Gastroesophageal sphincter (tissue), 4 donors: ENCODE measurements around the gene ADAMTS17. TPM values are rescaled to one million over a fixed set of nuclear protein-coding genes. Genes with fewer than 3 reads are reported as not detected.

Experiments used
- ATAC-seq: fragments of 150-250 bp; one replicate; pipeline ENCODE4 v1.9.1; 2016; ENCODE audit warnings: mild to moderate bottlenecking, moderate library complexity
- H3K27ac ChIP-seq, 4 donors: fragments of 200-600 bp; sonication (generic) in 3 of 4; 1 replicate in 3 of 4; 2 replicates in 1 of 4; pipeline ENCODE4 v1.5.1; 2016 to 2019
- H3K27me3 ChIP-seq: fragments of 200-600 bp; sonication (generic); one replicate; pipeline ENCODE4 v1.5.1; 2019
- H3K36me3 ChIP-seq, 2 donors: fragments of 200-600 bp; sonication (generic); one replicate each; pipeline ENCODE4 v1.5.1; 2019; ENCODE audit warnings: control low read depth in 1 of 2
- H3K4me1 ChIP-seq, 3 donors: fragments of 200-600 bp; sonication (generic); 1 replicate in 2 of 3; 2 replicates in 1 of 3; pipeline ENCODE4 v1.5.1; 2016 to 2019; ENCODE audit warnings: control low read depth in 2 of 3
- H3K4me3 ChIP-seq, 2 donors: fragments of 200-600 bp; sonication (generic); one replicate each; pipeline ENCODE4 v1.5.1; 2019; ENCODE audit warnings: mild to moderate bottlenecking in 1 of 2, moderate library complexity in 1 of 2
- H3K9me3 ChIP-seq, 3 donors: fragments of 200-600 bp; sonication (generic); one replicate each; pipeline ENCODE4 v1.5.1; 2017 to 2019; ENCODE audit warnings: control low read depth in 2 of 3
- EP300 ChIP-seq: sonication (generic); formaldehyde crosslinking; IDR thresholded peaks from one replicate; pipeline ENCODE4 v1.6.1; 2017; ENCODE audit warnings: antibody characterized with exemption, mild to moderate bottlenecking
- POLR2A ChIP-seq, 2 donors: fragments of 450-650 bp; IDR thresholded peaks; one replicate each; pipeline ENCODE4 v1.6.1; 2017; ENCODE audit warnings: antibody characterized with exemption in 2 of 2, mild to moderate bottlenecking in 2 of 2, moderate library complexity in 1 of 2
- POLR2AphosphoS5 ChIP-seq: sonication (generic); formaldehyde crosslinking; IDR thresholded peaks from one replicate; pipeline ENCODE4 v1.6.1; 2017; ENCODE audit warnings: antibody characterized with exemption
- WGBS, 2 donors: methylation state at CpG; one replicate each; pipeline ENCODE4 v1.1.5; 2018; ENCODE audit warnings: low coverage in 1 of 2; 5-methylcytosine and 5-hydroxymethylcytosine counted together
- total RNA-seq, 4 donors: library from RNA; depleted of rRNA; stranded (reverse); fragments of >200 nt; gene quantifications; one replicate each; pipeline ENCODE4 v1.1.0, GENCODE V29; 2016
- TF ChIP-seq, protein P1 (sequence below), 4 experiments: fragments of 200-600 bp in 2 of 4; fragments of 450-650 bp in 2 of 4; sonication (generic) in 1 of 4; IDR thresholded peaks; one replicate each; pipeline ENCODE4 v1.5.1; 2017 to 2019; ENCODE audit warnings: antibody characterized with exemption in 4 of 4, mild to moderate bottlenecking in 2 of 4, moderate library complexity in 2 of 4

ADAMTS17 gene
- total RNA-seq, 4 donors from 2014 or later, result 4.9 to 14.0 (median 11.3) TPM

DNA sequence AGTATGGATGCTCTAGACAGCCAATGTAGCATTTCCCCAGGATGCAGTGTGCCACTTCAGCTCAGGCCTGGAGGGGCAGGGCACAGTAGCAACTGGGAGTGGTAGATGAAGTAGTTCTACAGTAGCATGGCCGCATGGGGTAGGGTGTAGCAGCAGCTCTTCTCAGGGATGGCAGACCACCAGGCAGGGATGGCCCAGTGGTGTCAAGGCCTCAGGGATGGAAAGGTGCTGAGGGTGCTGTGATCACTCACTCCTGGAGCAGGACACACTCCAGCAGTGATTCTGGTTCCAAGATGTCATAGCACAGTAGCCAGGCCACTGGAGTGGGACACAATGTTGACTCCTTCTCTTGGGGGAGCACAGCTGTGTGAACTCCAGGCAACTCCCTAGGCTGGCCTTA lies 397.6 kb downstream of the ADAMTS17 start:
- no peak overlapping the region for H3K4me3 ChIP-seq
- peaks cover 0 to 35% (median 0%) of the 10 kb centered on the region in 3 donors for H3K9me3 ChIP-seq
- no peaks in the 10 kb centered on the region for H3K4me1 ChIP-seq
- H3K27ac ChIP-seq, result no peak overlapping the region
- TF ChIP-seq EP300, result no peak
- no peak for TF ChIP-seq POLR2AphosphoS5
- TF ChIP-seq, protein P1, sequence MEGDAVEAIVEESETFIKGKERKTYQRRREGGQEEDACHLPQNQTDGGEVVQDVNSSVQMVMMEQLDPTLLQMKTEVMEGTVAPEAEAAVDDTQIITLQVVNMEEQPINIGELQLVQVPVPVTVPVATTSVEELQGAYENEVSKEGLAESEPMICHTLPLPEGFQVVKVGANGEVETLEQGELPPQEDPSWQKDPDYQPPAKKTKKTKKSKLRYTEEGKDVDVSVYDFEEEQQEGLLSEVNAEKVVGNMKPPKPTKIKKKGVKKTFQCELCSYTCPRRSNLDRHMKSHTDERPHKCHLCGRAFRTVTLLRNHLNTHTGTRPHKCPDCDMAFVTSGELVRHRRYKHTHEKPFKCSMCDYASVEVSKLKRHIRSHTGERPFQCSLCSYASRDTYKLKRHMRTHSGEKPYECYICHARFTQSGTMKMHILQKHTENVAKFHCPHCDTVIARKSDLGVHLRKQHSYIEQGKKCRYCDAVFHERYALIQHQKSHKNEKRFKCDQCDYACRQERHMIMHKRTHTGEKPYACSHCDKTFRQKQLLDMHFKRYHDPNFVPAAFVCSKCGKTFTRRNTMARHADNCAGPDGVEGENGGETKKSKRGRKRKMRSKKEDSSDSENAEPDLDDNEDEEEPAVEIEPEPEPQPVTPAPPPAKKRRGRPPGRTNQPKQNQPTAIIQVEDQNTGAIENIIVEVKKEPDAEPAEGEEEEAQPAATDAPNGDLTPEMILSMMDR (IDR thresholded peaks at IDR 0.05), result no peak
- TF ChIP-seq POLR2A (IDR thresholded peaks at IDR 0.05), result no peak
- H3K36me3 ChIP-seq, result no peaks in the 10 kb centered on the region
- no peaks in the 10 kb centered on the region for H3K27me3 ChIP-seq
- 100% methylated on average over 1 of the region's 1 CpG; no CpG with 5 or more reads in 1 of the 2 donors for WGBS, 2 donors
- ATAC-seq, result no peak

DNA sequence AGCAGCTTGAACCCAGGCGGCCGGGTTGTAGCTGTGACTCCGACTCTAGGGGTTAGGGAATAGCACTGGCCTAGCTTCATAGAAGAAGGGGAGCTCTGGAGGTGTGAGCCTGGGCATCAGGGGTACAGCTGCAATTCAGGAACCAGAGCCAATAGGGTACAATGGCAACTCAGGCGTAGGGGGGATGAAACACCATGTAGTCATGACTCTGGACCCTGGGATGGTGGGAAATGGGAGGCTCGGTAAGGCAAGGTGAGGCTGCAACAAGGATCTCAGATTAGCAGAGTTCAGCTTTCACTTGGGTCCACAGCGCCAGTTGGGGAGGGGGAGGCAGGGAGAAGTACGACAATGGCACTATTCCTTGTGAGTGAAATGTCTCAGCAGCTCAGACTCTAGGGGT lies 398.3 kb downstream of the ADAMTS17 start:
- TF ChIP-seq POLR2AphosphoS5 (no peak), EP300 (no peak), POLR2A (IDR thresholded peaks at IDR 0.05) (no peak)
- TF ChIP-seq, protein P1 (IDR thresholded peaks at IDR 0.05), result no peak
- ATAC-seq, result no peak
- WGBS, 2 donors, result 100% methylated on average over 3 of the region's 7 CpGs

DNA sequence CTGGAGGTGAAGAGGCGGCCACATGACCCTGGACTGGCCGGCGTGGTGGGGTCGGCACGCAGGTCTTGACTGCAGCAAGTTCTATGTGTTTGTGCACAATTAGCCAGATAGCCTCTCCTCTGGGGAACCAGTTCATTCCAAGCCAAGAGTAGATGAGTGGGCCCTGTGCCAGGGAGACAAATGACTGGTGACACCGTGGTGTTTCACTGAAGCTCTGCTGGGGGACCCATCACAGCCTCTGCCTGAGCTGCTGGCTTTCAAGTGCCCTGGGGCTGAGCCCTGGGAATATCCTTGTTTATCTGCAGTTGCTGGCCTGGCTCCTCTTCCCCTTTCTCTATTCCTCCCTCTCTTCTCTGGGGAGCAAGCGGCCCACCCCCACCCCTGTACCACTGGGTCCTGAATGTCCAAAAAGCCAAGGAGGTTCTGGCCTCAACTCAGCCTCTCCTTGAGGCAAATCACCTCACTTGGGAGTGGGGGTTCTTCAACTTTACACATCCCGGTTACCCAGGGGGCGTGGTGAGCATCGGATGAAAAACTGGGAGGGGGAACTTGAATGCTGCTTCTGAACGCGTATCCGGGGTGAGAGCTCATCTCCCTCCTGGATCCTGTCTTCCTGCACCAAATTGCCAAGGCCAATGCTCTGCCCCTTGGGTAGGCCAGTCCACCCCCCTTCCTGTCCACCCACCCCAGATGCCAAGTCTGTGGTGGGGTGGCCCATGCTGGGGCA lies 408.9 kb downstream of the ADAMTS17 start:
- H3K36me3 ChIP-seq, result no peaks in the 10 kb centered on the region
- H3K4me3 ChIP-seq, result no peak overlapping the region
- H3K27me3 ChIP-seq, result no peaks in the 10 kb centered on the region
- 100% methylated on average over 3 of the region's 13 CpGs; no CpG with 5 or more reads in 1 of the 2 donors for WGBS, 2 donors
- no peak for ATAC-seq
- no peaks in the 10 kb centered on the region for H3K9me3 ChIP-seq
- H3K27ac ChIP-seq, result no peak overlapping the region
- H3K4me1 ChIP-seq, result peaks cover 0 to 11% (median 4%) of the 10 kb centered on the region in 3 donors
- TF ChIP-seq POLR2AphosphoS5, result no peak
- TF ChIP-seq POLR2A (IDR thresholded peaks at IDR 0.05), result no peak
- TF ChIP-seq EP300, result no peak
- TF ChIP-seq, protein P1 (IDR thresholded peaks at IDR 0.05), result no peak

More for the DNA sequence above, 398.3 kb downstream of the ADAMTS17 start:
- H3K36me3 ChIP-seq, result no peaks in the 10 kb centered on the region
- H3K9me3 ChIP-seq, result peaks cover 0 to 42% (median 0%) of the 10 kb centered on the region in 3 donors
- no peak overlapping the region for H3K4me3 ChIP-seq
- no peak overlapping the region for H3K27ac ChIP-seq
- H3K27me3 ChIP-seq, result no peaks in the 10 kb centered on the region
- no peaks in the 10 kb centered on the region for H3K4me1 ChIP-seq

DNA sequence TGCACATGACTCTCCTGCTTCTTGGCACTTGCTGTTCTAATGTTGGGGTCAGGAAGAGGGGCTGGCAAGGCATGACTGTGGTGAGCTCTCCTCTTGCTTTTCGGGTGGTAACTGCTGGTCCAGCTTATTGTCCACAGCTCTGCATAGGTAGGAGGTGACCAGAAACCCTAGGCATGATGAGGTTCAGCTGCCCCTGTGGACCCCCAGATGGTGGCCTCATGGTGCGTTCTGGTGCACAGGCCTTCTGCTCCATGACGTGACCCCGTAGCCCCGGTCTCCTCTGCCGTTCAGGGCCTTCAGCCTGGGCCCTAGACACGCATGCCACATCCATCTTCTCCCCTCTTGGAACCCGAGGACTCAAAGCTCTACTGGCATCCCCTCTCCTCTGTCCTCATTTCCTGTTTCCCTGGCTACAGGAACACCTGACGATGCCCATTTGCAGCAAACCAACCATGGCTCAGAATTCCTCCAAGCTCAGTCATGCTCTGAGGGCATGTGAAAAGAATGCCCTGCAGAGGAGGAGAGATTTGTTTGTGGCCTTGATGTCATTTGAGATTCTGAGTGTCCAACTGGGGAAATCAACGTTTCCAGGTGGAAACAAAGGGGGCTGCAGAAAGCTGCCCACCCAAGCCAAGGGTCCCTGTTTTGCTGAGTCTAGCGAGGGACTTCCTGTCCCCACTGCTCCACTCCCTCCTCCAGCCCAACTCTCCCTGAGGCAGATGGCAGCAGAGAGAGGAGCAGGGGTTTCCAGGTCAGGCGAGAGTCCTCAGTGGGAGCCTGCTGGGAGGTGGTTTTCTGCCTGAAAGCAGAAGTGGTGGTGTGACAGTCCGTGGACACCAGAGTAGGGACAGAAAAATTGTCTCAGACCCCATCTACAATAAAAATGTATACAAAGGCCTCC lies 409.8 kb downstream of the ADAMTS17 start:
- TF ChIP-seq, protein P1 (IDR thresholded peaks at IDR 0.05), result no peak
- no peak for TF ChIP-seq POLR2AphosphoS5
- no peak for TF ChIP-seq POLR2A (IDR thresholded peaks at IDR 0.05)
- no peak for TF ChIP-seq EP300
- Histone ChIP-seq H3K36me3 (no peaks in the 10 kb centered on the region), H3K9me3 (no peaks in the 10 kb centered on the region), H3K4me1 (peaks cover 0 to 11% (median 4%) of the 10 kb centered on the region in 3 donors), H3K4me3 (no peak overlapping the region), H3K27me3 (no peaks in the 10 kb centered on the region), H3K27ac (no peak overlapping the region)
- ATAC-seq, result no peak
- 85 to 100% methylated on average over 6 to 7 of the region's 13 CpGs for WGBS, 2 donors
